ENCODE measurements around the gene DUOX1. TPM values are rescaled to one million over a fixed set of nuclear protein-coding genes. Genes with fewer than 3 reads are reported as not detected.

DUOX1 gene
- polyA plus RNA-seq, 1 donor (not counting 4 experiments of a cell fraction or from before 2014, with no cell fraction given), result 16.3 TPM

DNA sequence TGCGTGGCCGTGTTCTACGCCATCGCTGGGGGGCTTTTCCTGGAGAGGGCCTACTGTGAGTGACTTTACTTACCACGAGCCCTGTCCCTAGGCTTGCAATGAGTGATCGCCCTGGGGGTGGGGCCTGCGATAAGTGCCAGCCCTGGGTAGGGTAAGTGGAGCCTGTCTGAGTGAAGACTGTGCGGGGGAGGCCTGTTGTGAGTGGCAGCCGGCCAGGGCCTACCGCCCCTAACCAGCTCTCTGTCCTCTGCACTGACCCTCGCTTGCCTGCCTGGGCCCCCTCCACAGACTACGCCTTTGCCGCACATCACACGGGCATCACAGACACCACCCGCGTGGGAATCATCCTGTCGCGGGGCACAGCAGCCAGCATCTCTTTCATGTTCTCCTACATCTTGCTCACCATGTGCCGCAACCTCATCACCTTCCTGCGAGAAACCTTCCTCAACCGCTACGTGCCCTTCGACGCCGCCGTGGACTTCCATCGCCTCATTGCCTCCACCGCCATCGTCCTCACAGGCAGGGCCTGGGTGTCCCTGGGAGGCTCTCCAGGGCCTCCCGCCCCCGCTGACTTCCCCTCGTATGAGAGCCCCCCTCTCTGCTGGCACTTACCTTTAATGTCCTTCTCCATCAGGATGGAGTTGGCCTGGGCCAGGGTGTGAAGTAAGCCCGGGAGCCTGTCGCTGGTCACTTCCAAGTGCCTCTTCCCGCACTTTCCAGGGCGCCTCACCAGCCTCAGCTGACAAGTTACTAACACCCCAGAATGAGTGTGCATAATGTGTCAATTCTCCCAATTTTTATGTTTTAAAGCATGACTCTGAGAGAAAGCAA, 22.4 kb downstream of the DUOX1 start:
- DNase-seq (ENCODE audit: low read depth, low spot score), result no peak
- peaks cover 16 to 27% of the 10 kb centered on the region in 2 experiments for H3K36me3 ChIP-seq (ENCODE audit: control insufficient read depth in 2 of 2, extremely low read depth in 1 of 2, insufficient read depth in 2 of 2, low read length in 2 of 2)
- H3K4me1 ChIP-seq (ENCODE audit: control insufficient read depth, extremely low read depth, insufficient read depth, low read length), result peaks cover 26% of the 10 kb centered on the region

DNA sequence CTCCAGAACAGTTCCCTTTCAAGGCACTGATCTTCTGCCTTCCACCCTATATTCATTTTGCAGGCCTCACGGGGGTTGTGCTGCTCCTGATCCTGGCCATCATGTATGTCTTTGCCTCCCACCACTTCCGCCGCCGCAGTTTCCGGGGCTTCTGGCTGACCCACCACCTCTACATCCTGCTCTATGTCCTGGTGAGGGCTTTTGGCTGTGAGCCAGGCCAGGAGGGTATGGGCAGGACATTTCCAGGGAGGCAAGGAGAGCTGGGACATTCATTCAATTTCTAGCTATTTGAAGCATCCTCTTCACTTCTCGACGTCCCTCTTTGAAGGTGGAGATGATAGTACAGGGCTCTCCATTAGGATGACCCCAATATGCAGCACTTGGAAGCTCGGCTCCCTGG, 25.9 kb downstream of the DUOX1 start:
- H3K36me3 ChIP-seq (ENCODE audit: control insufficient read depth in 2 of 2, extremely low read depth in 1 of 2, insufficient read depth in 2 of 2, low read length in 2 of 2), result peaks cover 11 to 25% of the 10 kb centered on the region in 2 experiments

More for the DNA sequence above, 22.4 kb downstream of the DUOX1 start:
- Histone ChIP-seq H3K4me3 (ENCODE audit: control insufficient read depth in 2 of 3, extremely low read depth in 1 of 3, insufficient read depth in 2 of 3, low read depth in 1 of 3, low read length in 3 of 3) (no peak overlapping the region), H3K27me3 (ENCODE audit: control insufficient read depth, extremely low read depth, insufficient read depth, low read length) (no peaks in the 10 kb centered on the region), H3K27ac (ENCODE audit: control insufficient read depth, insufficient read depth, low read length) (no peak overlapping the region), H3K9me3 (ENCODE audit: control insufficient read depth, low read depth, low read length) (no peaks in the 10 kb centered on the region), H4K20me1 (ENCODE audit: control insufficient read depth, extremely low read depth, insufficient read depth, low read length) (no peaks in the 10 kb centered on the region), H3K79me2 (ENCODE audit: control insufficient read depth, insufficient read depth, low read length) (no peaks in the 10 kb centered on the region), H3K9me1 (ENCODE audit: control insufficient read depth, extremely low read depth, insufficient read depth, low read length) (peaks cover 3% of the 10 kb centered on the region), H3K9ac (ENCODE audit: control insufficient read depth, extremely low read depth, insufficient read depth, low read length) (no peak overlapping the region), H3K4me2 (ENCODE audit: control insufficient read depth, extremely low read depth, insufficient read depth, low read depth, low read length) (no peak overlapping the region), H2AFZ (ENCODE audit: control insufficient read depth, low read length) (no peak overlapping the region)
- dilution Hi-C loops (cut with MboI; ENCODE audit: extremely low pct_ligation_motif_present, low sequenced_read_pairs), result no loop called here
- FAIRE-seq, result no peak
- TF ChIP-seq, protein P1, sequence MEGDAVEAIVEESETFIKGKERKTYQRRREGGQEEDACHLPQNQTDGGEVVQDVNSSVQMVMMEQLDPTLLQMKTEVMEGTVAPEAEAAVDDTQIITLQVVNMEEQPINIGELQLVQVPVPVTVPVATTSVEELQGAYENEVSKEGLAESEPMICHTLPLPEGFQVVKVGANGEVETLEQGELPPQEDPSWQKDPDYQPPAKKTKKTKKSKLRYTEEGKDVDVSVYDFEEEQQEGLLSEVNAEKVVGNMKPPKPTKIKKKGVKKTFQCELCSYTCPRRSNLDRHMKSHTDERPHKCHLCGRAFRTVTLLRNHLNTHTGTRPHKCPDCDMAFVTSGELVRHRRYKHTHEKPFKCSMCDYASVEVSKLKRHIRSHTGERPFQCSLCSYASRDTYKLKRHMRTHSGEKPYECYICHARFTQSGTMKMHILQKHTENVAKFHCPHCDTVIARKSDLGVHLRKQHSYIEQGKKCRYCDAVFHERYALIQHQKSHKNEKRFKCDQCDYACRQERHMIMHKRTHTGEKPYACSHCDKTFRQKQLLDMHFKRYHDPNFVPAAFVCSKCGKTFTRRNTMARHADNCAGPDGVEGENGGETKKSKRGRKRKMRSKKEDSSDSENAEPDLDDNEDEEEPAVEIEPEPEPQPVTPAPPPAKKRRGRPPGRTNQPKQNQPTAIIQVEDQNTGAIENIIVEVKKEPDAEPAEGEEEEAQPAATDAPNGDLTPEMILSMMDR (optimal IDR thresholded peaks at IDR 0.05 in 1 of 3, IDR thresholded peaks at IDR 0.05 in 1 of 3, conservative IDR thresholded peaks at IDR 0.05 in 1 of 3; ENCODE audit: extremely low read depth in 1 of 3, insufficient read depth in 2 of 3, low read length in 3 of 3), result no peak
- TF ChIP-seq EZH2 (IDR thresholded peaks at IDR 0.05; ENCODE audit: low read length), result no peak

More for the DNA sequence above, 25.9 kb downstream of the DUOX1 start:
- H3K9me1 ChIP-seq (ENCODE audit: control insufficient read depth, extremely low read depth, insufficient read depth, low read length), result no peaks in the 10 kb centered on the region
- FAIRE-seq, result no peak
- no peak for DNase-seq (ENCODE audit: low read depth, low spot score)
- TF ChIP-seq, protein P1 (optimal IDR thresholded peaks at IDR 0.05 in 1 of 3, IDR thresholded peaks at IDR 0.05 in 1 of 3, conservative IDR thresholded peaks at IDR 0.05 in 1 of 3; ENCODE audit: extremely low read depth in 1 of 3, insufficient read depth in 2 of 3, low read length in 3 of 3), result no peak
- TF ChIP-seq EZH2 (IDR thresholded peaks at IDR 0.05; ENCODE audit: low read length), result no peak
- H3K4me3 ChIP-seq (ENCODE audit: control insufficient read depth in 2 of 3, extremely low read depth in 1 of 3, insufficient read depth in 2 of 3, low read depth in 1 of 3, low read length in 3 of 3), result no peak overlapping the region
- H2AFZ ChIP-seq (ENCODE audit: control insufficient read depth, low read length), result no peak overlapping the region
- H3K27ac ChIP-seq (ENCODE audit: control insufficient read depth, insufficient read depth, low read length), result no peak overlapping the region
- no peaks in the 10 kb centered on the region for H4K20me1 ChIP-seq (ENCODE audit: control insufficient read depth, extremely low read depth, insufficient read depth, low read length)
- no peak overlapping the region for H3K4me2 ChIP-seq (ENCODE audit: control insufficient read depth, extremely low read depth, insufficient read depth, low read depth, low read length)
- dilution Hi-C loops (cut with MboI; ENCODE audit: extremely low pct_ligation_motif_present, low sequenced_read_pairs), result no loop called here
- no peak overlapping the region for H3K9ac ChIP-seq (ENCODE audit: control insufficient read depth, extremely low read depth, insufficient read depth, low read length)
- H3K4me1 ChIP-seq (ENCODE audit: control insufficient read depth, extremely low read depth, insufficient read depth, low read length), result peaks cover 26% of the 10 kb centered on the region
- no peaks in the 10 kb centered on the region for H3K27me3 ChIP-seq (ENCODE audit: control insufficient read depth, extremely low read depth, insufficient read depth, low read length)
- no peaks in the 10 kb centered on the region for H3K79me2 ChIP-seq (ENCODE audit: control insufficient read depth, insufficient read depth, low read length)
- no peaks in the 10 kb centered on the region for H3K9me3 ChIP-seq (ENCODE audit: control insufficient read depth, low read depth, low read length)

Data from keratinocyte (primary cell).